GM23338 (cell line): Measurements from ENCODE around the gene TNFRSF19. TPM values are rescaled to one million over a fixed set of nuclear protein-coding genes. Genes with fewer than 3 reads are reported as not detected.
A peak's percentile ranks its signal among the peaks of the same experiment; 100 is the strongest.

Experiments
- ATAC-seq: fragments of 200-7000 bp; cut with Tn5 transposase; 3 replicates; pipeline ENCODE4 v1.9.1; 2020
- DNase-seq: peaks from one replicate; pipeline ENCODE4 v3.0.0-alpha.2; 2015; ENCODE audit warnings: low spot score
- H2AFZ ChIP-seq: fragments of 200-600 bp; sonication (generic); 2 replicates; pipeline ENCODE4 v1.8.0; 2016; ENCODE audit warnings: antibody characterized with exemption, mild to moderate bottlenecking, moderate library complexity
- H3F3A ChIP-seq: fragments of 200-600 bp; sonication (generic); replicated peaks from 2 replicates; pipeline ENCODE4 v1.8.0; 2017; ENCODE audit warnings: antibody characterized with exemption, mixed run types, low read depth
- H3K27ac ChIP-seq: fragments of 200-600 bp; sonication (generic); 2 replicates; pipeline ENCODE4 v1.6.1; 2016; ENCODE audit warnings: low read depth
- H3K27me3 ChIP-seq: fragments of 200-600 bp; sonication (generic); 2 replicates; pipeline ENCODE4 v1.8.0; 2016; ENCODE audit warnings: mild to moderate bottlenecking, mixed run types, moderate library complexity; ENCODE audit not compliant: insufficient read depth
- H3K36me3 ChIP-seq: fragments of 200-600 bp; sonication (generic); 2 replicates; pipeline ENCODE4 v1.8.0; 2016; ENCODE audit warnings: mild to moderate bottlenecking; ENCODE audit not compliant: insufficient read depth
- H3K4me1 ChIP-seq: fragments of 200-600 bp; sonication (generic); 2 replicates; pipeline ENCODE4 v1.8.0; 2016; ENCODE audit warnings: mild to moderate bottlenecking, moderate library complexity; ENCODE audit not compliant: insufficient read depth
- H3K4me2 ChIP-seq: fragments of 200-600 bp; sonication (generic); 2 replicates; pipeline ENCODE4 v1.7.1; 2017; ENCODE audit warnings: mixed run types
- H3K4me3 ChIP-seq: fragments of 200-600 bp; sonication (generic); 2 replicates; pipeline ENCODE4 v1.6.1; 2016; ENCODE audit warnings: mixed run types
- H3K79me2 ChIP-seq: fragments of 200-600 bp; sonication (generic); replicated peaks from 2 replicates; pipeline ENCODE4 v1.8.0; 2017; ENCODE audit warnings: mild to moderate bottlenecking; ENCODE audit not compliant: insufficient read depth
- H3K9me2 ChIP-seq: fragments of 200-600 bp; sonication (generic); 2 replicates; pipeline ENCODE4 v1.8.0; 2017; ENCODE audit not compliant: insufficient read depth
- H4K20me1 ChIP-seq: fragments of 200-600 bp; sonication (generic); replicated peaks from 2 replicates; pipeline ENCODE4 v1.8.0; 2017; ENCODE audit warnings: mild to moderate bottlenecking; ENCODE audit not compliant: insufficient read depth
- H3K27ac Mint-ChIP-seq: 2 replicates; pipeline ENCODE4 v1.8.0; 2020; ENCODE audit warnings: inconsistent platforms, mild to moderate bottlenecking, moderate library complexity, mixed read lengths
- H3K27me3 Mint-ChIP-seq: 3 replicates; pipeline ENCODE4 v1.8.0; 2022; ENCODE audit warnings: low read depth, mild to moderate bottlenecking, moderate library complexity, mixed read lengths, inconsistent platforms; ENCODE audit not compliant: insufficient read depth, poor library complexity
- H3K36me3 Mint-ChIP-seq: 3 replicates; pipeline ENCODE4 v1.8.0; 2021; ENCODE audit warnings: low read depth, mild to moderate bottlenecking, inconsistent platforms, moderate library complexity, mixed read lengths
- H3K4me1 Mint-ChIP-seq: 3 replicates; pipeline ENCODE4 v1.8.0; 2020; ENCODE audit warnings: mild to moderate bottlenecking, inconsistent platforms, mixed read lengths
- H3K4me3 Mint-ChIP-seq: 3 replicates; pipeline ENCODE4 v1.8.0; 2021; ENCODE audit warnings: moderate library complexity, mild to moderate bottlenecking, inconsistent platforms, mixed read lengths
- H3K9me3 Mint-ChIP-seq: 3 replicates; pipeline ENCODE4 v1.8.0; 2020; ENCODE audit warnings: moderate library complexity, mild to moderate bottlenecking, inconsistent platforms, mixed read lengths
- ZNF331 ChIP-seq: fragments of 250-450 bp; sonication (Bioruptor Pico); IDR thresholded peaks from 2 replicates; pipeline ENCODE4 v1.5.0; 2020; ENCODE audit warnings: low read depth, mild to moderate bottlenecking, moderate library complexity
- polyA plus RNA-seq: library from polyadenylated mRNA; unstranded; fragments of >200 nt; fragmentation: Nextera tagmentation; extraction: Ambion mirVana; gene quantifications from 2 replicates; pipeline ENCODE4 v1.2.1, GENCODE V29; 2016
- total RNA-seq: library from RNA; depleted of rRNA; stranded (reverse); fragments of >200 nt; shearing (Covaris generic); gene quantifications from 2 replicates; pipeline ENCODE4 v1.2.3, GENCODE V29; 2014
- TF ChIP-seq, protein P1 (sequence below), 2 experiments: fragments of 200-600 bp in 1 of 2; sonication (generic) in 1 of 2; conservative IDR thresholded peaks; 2 replicates each; pipeline versions ENCODE4 v1.5.1 to v1.6.1; 2016 to 2017; ENCODE audit warnings: antibody characterized with exemption in 2 of 2, low read depth in 2 of 2, mild to moderate bottlenecking in 2 of 2, moderate library complexity in 1 of 2
- TF ChIP-seq, protein P2 (sequence below): IDR thresholded peaks from 2 replicates; pipeline ENCODE4 v1.6.1; 2016; ENCODE audit warnings: antibody characterized with exemption

TNFRSF19 gene
- total and polyA plus RNA-seq, 2 experiments from 2014 or later, result 0.21 to 0.35 TPM

- Mint-ChIP-seq H3K36me3 (peaks cover 22% of the 10 kb centered on the region), H3K4me1 (no peaks in the 10 kb centered on the region), H3K27ac (no peak overlapping the region), H3K27me3 (peaks cover 8% of the 10 kb centered on the region), H3K4me3 (no peak overlapping the region), H3K9me3 (peaks cover 36% of the 10 kb centered on the region)
- Histone ChIP-seq H4K20me1 (no peaks in the 10 kb centered on the region), H3K9me2 (no peaks in the 10 kb centered on the region), H3K4me3 (no peak overlapping the region), H3K4me1 (no peaks in the 10 kb centered on the region), H3K79me2 (no peaks in the 10 kb centered on the region), H3K36me3 (no peaks in the 10 kb centered on the region), H3K27ac (no peak overlapping the region), H3K27me3 (no peaks in the 10 kb centered on the region), H3F3A (no peaks in the 10 kb centered on the region), H3K4me2 (no peak overlapping the region), H2AFZ (no peak overlapping the region)
- TF ChIP-seq ZNF331 (CRISPR knock-in tag), result no peak
- TF ChIP-seq, protein P1, sequence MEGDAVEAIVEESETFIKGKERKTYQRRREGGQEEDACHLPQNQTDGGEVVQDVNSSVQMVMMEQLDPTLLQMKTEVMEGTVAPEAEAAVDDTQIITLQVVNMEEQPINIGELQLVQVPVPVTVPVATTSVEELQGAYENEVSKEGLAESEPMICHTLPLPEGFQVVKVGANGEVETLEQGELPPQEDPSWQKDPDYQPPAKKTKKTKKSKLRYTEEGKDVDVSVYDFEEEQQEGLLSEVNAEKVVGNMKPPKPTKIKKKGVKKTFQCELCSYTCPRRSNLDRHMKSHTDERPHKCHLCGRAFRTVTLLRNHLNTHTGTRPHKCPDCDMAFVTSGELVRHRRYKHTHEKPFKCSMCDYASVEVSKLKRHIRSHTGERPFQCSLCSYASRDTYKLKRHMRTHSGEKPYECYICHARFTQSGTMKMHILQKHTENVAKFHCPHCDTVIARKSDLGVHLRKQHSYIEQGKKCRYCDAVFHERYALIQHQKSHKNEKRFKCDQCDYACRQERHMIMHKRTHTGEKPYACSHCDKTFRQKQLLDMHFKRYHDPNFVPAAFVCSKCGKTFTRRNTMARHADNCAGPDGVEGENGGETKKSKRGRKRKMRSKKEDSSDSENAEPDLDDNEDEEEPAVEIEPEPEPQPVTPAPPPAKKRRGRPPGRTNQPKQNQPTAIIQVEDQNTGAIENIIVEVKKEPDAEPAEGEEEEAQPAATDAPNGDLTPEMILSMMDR (conservative IDR thresholded peaks at IDR 0.05; ENCODE audit: low read depth in 2 of 2), result peak in 1 of 2 experiments; percentile 35; a peak in 2 of 4 replicates
- ATAC-seq (peak; percentile 67), DNase-seq (peak; percentile 21)
Observed at GRCh38 chr13:23715092-23715761, 145.0 kb downstream of the TNFRSF19 start.

DNA sequence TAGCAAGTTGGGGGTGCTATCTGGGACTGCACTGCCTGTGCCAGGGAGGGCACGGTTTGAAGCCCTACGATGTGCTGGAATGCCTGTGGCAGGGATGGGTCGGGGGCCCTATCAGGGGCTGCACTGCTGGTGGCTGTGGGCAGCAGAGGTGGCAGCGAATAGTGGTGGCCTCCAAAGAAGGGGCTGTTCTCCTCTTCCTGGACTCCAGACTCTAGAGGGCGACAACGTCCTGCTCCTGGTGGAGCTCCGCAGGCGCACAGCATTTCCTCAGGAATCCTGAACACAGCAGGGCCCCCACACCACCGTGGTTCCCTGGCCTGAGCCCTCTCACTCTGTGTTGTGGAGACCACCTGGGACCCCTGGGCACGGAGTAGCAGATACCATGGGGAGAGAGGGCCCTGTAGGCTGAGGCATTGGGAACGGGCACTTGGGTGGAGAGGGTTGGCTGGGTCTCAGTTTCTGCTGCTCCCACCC is 145.6 kb downstream of the TNFRSF19 start:
- Histone ChIP-seq H3K27ac (no peak overlapping the region), H3K4me1 (no peaks in the 10 kb centered on the region), H3K79me2 (no peaks in the 10 kb centered on the region), H3K4me3 (no peak overlapping the region), H4K20me1 (no peaks in the 10 kb centered on the region), H3K27me3 (no peaks in the 10 kb centered on the region), H3K36me3 (no peaks in the 10 kb centered on the region), H2AFZ (peak overlapping the region; percentile 87; the same call in 1 of the 2 replicates), H3K4me2 (no peak overlapping the region), H3F3A (no peaks in the 10 kb centered on the region), H3K9me2 (no peaks in the 10 kb centered on the region)
- peak; percentile 74 for DNase-seq
- TF ChIP-seq, protein P2, sequence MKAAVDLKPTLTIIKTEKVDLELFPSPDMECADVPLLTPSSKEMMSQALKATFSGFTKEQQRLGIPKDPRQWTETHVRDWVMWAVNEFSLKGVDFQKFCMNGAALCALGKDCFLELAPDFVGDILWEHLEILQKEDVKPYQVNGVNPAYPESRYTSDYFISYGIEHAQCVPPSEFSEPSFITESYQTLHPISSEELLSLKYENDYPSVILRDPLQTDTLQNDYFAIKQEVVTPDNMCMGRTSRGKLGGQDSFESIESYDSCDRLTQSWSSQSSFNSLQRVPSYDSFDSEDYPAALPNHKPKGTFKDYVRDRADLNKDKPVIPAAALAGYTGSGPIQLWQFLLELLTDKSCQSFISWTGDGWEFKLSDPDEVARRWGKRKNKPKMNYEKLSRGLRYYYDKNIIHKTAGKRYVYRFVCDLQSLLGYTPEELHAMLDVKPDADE, result no peak
- TF ChIP-seq, protein P1 (conservative IDR thresholded peaks at IDR 0.05; ENCODE audit: low read depth in 2 of 2), result peak; percentile 61 to 83
- H3K9me3 Mint-ChIP-seq, result peaks cover 36% of the 10 kb centered on the region
- ATAC-seq, result peak; percentile 96
- H3K27ac Mint-ChIP-seq, result no peak overlapping the region
- peaks cover 22% of the 10 kb centered on the region for H3K36me3 Mint-ChIP-seq
- peaks cover 8% of the 10 kb centered on the region for H3K27me3 Mint-ChIP-seq
- H3K4me3 Mint-ChIP-seq, result no peak overlapping the region
- H3K4me1 Mint-ChIP-seq, result no peaks in the 10 kb centered on the region
